Mammary epithelial cell (primary cell): ENCODE data around the gene MEIS3.

Source experiments
- CTCF ChIP-seq, 2 donors: IDR thresholded peaks in 1 of 2; conservative IDR thresholded peaks in 1 of 2; 2 replicates each; pipeline ENCODE4 v1.5.1; 2011 to 2012; ENCODE audit warnings: inconsistent platforms in 2 of 2, low read length in 2 of 2, mild to moderate bottlenecking in 2 of 2, control low read depth in 1 of 2, low read depth in 1 of 2; ENCODE audit not compliant: insufficient read depth in 1 of 2; ENCODE audit errors: extremely low read depth in 1 of 2
- EZH2 ChIP-seq: IDR thresholded peaks from 2 replicates; pipeline ENCODE4 v1.6.1; 2012; ENCODE audit warnings: low read length, inconsistent platforms, borderline replicate concordance

GRCh38 chr19:47375694-47376588 lies 43.4 kb downstream of the MEIS3 start:
- TF ChIP-seq CTCF (conservative IDR thresholded peaks at IDR 0.05 in 1 of 2, IDR thresholded peaks at IDR 0.05 in 1 of 2; ENCODE audit: extremely low read depth in 1 of 2, insufficient read depth in 1 of 2, low read depth in 1 of 2, low read length in 2 of 2) (no peak), EZH2 (no peak)
